Gastrocnemius medialis (tissue), 4 donors: ENCODE results near the gene SPRED2. TPM values are rescaled to one million over a fixed set of nuclear protein-coding genes. Genes with fewer than 3 reads are reported as not detected.

Experiments
- ATAC-seq, 2 donors: fragments of 150-250 bp; one replicate each; pipeline ENCODE4 v1.9.1; 2016
- DNase-seq, 2 donors: peaks; one replicate each; pipeline ENCODE4 v3.0.0-alpha.2; 2019
- H3K27ac ChIP-seq, 4 donors: fragments of 200-600 bp; sonication (generic); 1 replicate in 1 of 4; 2 replicates in 3 of 4; pipeline ENCODE4 v1.5.1; 2016 to 2018; ENCODE audit warnings: mild to moderate bottlenecking in 2 of 4, moderate library complexity in 1 of 4
- H3K27me3 ChIP-seq, 3 donors: fragments of 200-600 bp; sonication (generic) in 2 of 3; 1 replicate in 1 of 3; 2 replicates in 2 of 3; pipeline versions ENCODE4 v1.5.1 to v1.6.0; 2016 to 2019; ENCODE audit warnings: mild to moderate bottlenecking in 1 of 3, moderate library complexity in 1 of 3
- H3K36me3 ChIP-seq, 2 donors: fragments of 200-600 bp; sonication (generic) in 1 of 2; one replicate each; pipeline ENCODE4 v1.5.1; 2017 to 2018
- H3K4me1 ChIP-seq, 2 donors: fragments of 200-600 bp; sonication (generic) in 1 of 2; one replicate each; pipeline ENCODE4 v1.5.1; 2016 to 2017; ENCODE audit warnings: mild to moderate bottlenecking in 2 of 2
- H3K4me3 ChIP-seq, 4 donors: fragments of 200-600 bp; sonication (generic) in 3 of 4; 1 replicate in 1 of 4; 2 replicates in 3 of 4; pipeline ENCODE4 v1.5.1; 2016 to 2019; ENCODE audit warnings: mild to moderate bottlenecking in 2 of 4
- H3K9me3 ChIP-seq, 3 donors: fragments of 200-600 bp; sonication (generic) in 2 of 3; 1 replicate in 1 of 3; 2 replicates in 2 of 3; pipeline ENCODE4 v1.5.1; 2016 to 2019
- CTCF ChIP-seq, 5 experiments: fragments of 450-650 bp in 3 of 5; fragments of 200-600 bp in 2 of 5; sonication (generic) in 2 of 5; IDR thresholded peaks in 4 of 5; conservative IDR thresholded peaks in 1 of 5; 1 replicate in 4 of 5; 2 replicates in 1 of 5; pipeline ENCODE4 v1.5.1; 2016 to 2019; ENCODE audit warnings: antibody characterized with exemption in 5 of 5, mild to moderate bottlenecking in 3 of 5, moderate library complexity in 3 of 5
- POLR2A ChIP-seq, 2 donors: fragments of 450-650 bp; IDR thresholded peaks; one replicate each; pipeline ENCODE4 v1.6.1; 2017; ENCODE audit warnings: antibody characterized with exemption in 2 of 2, mild to moderate bottlenecking in 2 of 2, moderate library complexity in 2 of 2
- in situ Hi-C, 4 donors: fragments of 200-750 bp; cut with MboI; loops; one replicate each; pipeline versions ENCODE4 v1.15.0 to v1.8.0; 2017; ENCODE audit warnings: low sequenced_read_pairs in 4 of 4
- intact Hi-C: fragments of 100-400 bp; cut with DNase I; formaldehyde crosslinking; loops from one replicate; pipeline ENCODE4 v1.15.1; 2023; ENCODE audit warnings: low total_unique reads
- total RNA-seq, 4 donors: library from RNA; depleted of rRNA; stranded (reverse); fragments of >200 nt; gene quantifications; one replicate each; pipeline versions ENCODE4 v1.1.0 to v1.2.3, GENCODE V29; 2016

The SPRED2 gene
- total RNA-seq, 4 donors from 2014 or later, result 4.1 to 12.5 (median 7.4) TPM

GRCh38 chr2:65456886-65457285 is 24.5 kb upstream of the SPRED2 start:
- TF ChIP-seq CTCF (IDR thresholded peaks at IDR 0.05 in 4 of 5, conservative IDR thresholded peaks at IDR 0.05 in 1 of 5), result no peak
- Histone ChIP-seq H3K9me3 (no peaks in the 10 kb centered on the region), H3K27me3 (no peaks in the 10 kb centered on the region), H3K27ac (no peak overlapping the region), H3K4me3 (no peak overlapping the region), H3K36me3 (no peaks in the 10 kb centered on the region), H3K4me1 (no peaks in the 10 kb centered on the region)
- DNase-seq (no peak), ATAC-seq (no peak)
- intact Hi-C loops (no loop called here), in situ Hi-C loops (no loop called here)

- in situ Hi-C loops (no loop called here), intact Hi-C loops (no loop called here)
- no peaks in the 10 kb centered on the region for H3K36me3 ChIP-seq
- ATAC-seq (no peak), DNase-seq (no peak)
- no peak overlapping the region for H3K4me3 ChIP-seq
- H3K27me3 ChIP-seq, result no peaks in the 10 kb centered on the region
- TF ChIP-seq POLR2A (IDR thresholded peaks at IDR 0.05) (no peak), CTCF (IDR thresholded peaks at IDR 0.05 in 4 of 5, conservative IDR thresholded peaks at IDR 0.05 in 1 of 5) (no peak)
- no peaks in the 10 kb centered on the region for H3K9me3 ChIP-seq
- no peaks in the 10 kb centered on the region for H3K4me1 ChIP-seq
- no peak overlapping the region for H3K27ac ChIP-seq
Observed at GRCh38 chr2:65456064-65456463, 23.7 kb upstream of the SPRED2 start.

DNA sequence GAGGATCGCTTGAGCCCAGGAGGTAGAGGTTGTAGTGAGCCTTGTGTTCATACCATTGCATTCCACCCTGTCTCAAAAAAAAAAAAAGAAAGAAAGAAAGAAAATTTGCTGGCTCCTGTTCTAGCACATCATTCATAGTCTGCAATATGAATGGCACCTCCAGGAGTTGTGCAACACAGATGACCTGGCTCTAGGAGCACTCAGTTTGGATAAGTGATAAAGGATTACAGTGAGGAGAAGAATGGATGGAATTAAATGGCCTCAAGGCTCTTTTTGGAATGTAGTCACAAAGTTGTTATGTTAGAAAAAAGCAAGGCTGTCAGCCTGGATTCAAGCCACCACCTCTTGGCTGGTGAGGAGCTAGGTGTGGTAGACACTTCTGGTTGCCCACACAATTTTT is 21.5 kb upstream of the SPRED2 start:
- H3K4me3 ChIP-seq, result no peak overlapping the region
- no peaks in the 10 kb centered on the region for H3K9me3 ChIP-seq
- DNase-seq (no peak), ATAC-seq (no peak)
- in situ Hi-C loops (no loop called here), intact Hi-C loops (no loop called here)
- H3K4me1 ChIP-seq, result no peaks in the 10 kb centered on the region
- H3K27ac ChIP-seq, result no peak overlapping the region
- H3K36me3 ChIP-seq, result no peaks in the 10 kb centered on the region
- no peaks in the 10 kb centered on the region for H3K27me3 ChIP-seq
- TF ChIP-seq POLR2A (IDR thresholded peaks at IDR 0.05) (no peak), CTCF (IDR thresholded peaks at IDR 0.05 in 4 of 5, conservative IDR thresholded peaks at IDR 0.05 in 1 of 5) (no peak)

DNA sequence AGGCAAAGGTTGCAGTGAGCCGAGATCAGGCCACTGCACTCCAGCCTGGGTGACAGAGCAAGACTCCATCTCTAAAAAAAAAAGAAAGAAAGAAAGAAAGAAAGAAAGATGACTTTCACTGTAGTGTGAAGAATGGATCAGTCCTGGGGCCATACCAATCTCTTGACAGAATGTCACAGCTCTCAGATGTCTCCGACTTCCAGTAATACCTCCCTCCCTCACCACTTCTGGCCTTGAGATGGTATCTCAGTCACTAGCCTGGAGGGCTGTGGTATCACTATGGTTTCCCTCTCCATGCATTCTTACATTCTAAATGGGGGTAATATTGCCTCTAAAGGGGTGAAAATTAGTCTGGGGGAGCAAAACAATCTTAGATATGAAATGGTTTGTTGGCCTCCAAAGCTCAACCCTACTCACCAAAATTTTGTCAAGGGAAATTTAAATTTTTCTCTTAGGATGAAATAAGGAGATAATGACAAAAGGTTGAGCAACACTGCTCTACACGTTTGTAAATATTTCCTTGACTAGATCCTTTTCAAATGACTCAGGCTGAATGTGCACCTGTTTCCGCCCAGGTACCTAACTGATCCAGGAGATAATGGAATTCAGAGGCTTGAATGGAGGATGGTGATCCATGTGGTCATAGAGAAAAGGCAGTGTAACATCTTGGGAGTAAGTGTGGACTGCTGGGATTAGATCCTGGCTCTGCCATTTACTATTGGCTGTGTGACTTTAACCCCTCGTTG is 19.9 kb upstream of the SPRED2 start:
- DNase-seq (no peak), ATAC-seq (no peak)
- H3K9me3 ChIP-seq, result no peaks in the 10 kb centered on the region
- in situ Hi-C loops (no loop called here), intact Hi-C loops (no loop called here)
- H3K27me3 ChIP-seq, result no peaks in the 10 kb centered on the region
- H3K4me1 ChIP-seq, result no peaks in the 10 kb centered on the region
- H3K36me3 ChIP-seq, result no peaks in the 10 kb centered on the region
- H3K27ac ChIP-seq, result no peak overlapping the region
- no peak overlapping the region for H3K4me3 ChIP-seq
- TF ChIP-seq CTCF (IDR thresholded peaks at IDR 0.05 in 4 of 5, conservative IDR thresholded peaks at IDR 0.05 in 1 of 5) (no peak), POLR2A (IDR thresholded peaks at IDR 0.05) (no peak)

GRCh38 chr2:65450810-65451209 is 18.4 kb upstream of the SPRED2 start:
- Histone ChIP-seq H3K27me3 (no peaks in the 10 kb centered on the region), H3K36me3 (no peaks in the 10 kb centered on the region), H3K4me1 (no peaks in the 10 kb centered on the region), H3K4me3 (no peak overlapping the region), H3K27ac (no peak overlapping the region), H3K9me3 (no peaks in the 10 kb centered on the region)
- intact Hi-C loops, result no loop called here
- TF ChIP-seq POLR2A (IDR thresholded peaks at IDR 0.05) (no peak), CTCF (IDR thresholded peaks at IDR 0.05 in 4 of 5, conservative IDR thresholded peaks at IDR 0.05 in 1 of 5) (no peak)
- in situ Hi-C loops, result no loop called here
- DNase-seq (no peak), ATAC-seq (no peak)
